Adrenal gland (tissue), 5 donors: ENCODE measurements around the gene DNASE1L2.
A peak's percentile ranks its signal among the peaks of the same experiment; 100 is the strongest.

Experiments
- POLR2A ChIP-seq, 2 donors: fragments of 450-650 bp; IDR thresholded peaks; one replicate each; pipeline ENCODE4 v1.6.1; 2017; ENCODE audit warnings: antibody characterized with exemption in 2 of 2, mild to moderate bottlenecking in 2 of 2, moderate library complexity in 1 of 2
- TF ChIP-seq, protein P1 (sequence below), 6 experiments: fragments of 450-650 bp in 4 of 6; fragments of 200-600 bp in 2 of 6; sonication (generic) in 1 of 6; IDR thresholded peaks; 1 replicate in 5 of 6; 2 replicates in 1 of 6; pipeline versions ENCODE4 v1.5.1 to v1.8.0; 2016 to 2021; ENCODE audit warnings: antibody characterized with exemption in 6 of 6, mild to moderate bottlenecking in 2 of 6, moderate library complexity in 1 of 6
- donor health status: DM: no; HTN: no; CAD: no.

DNA sequence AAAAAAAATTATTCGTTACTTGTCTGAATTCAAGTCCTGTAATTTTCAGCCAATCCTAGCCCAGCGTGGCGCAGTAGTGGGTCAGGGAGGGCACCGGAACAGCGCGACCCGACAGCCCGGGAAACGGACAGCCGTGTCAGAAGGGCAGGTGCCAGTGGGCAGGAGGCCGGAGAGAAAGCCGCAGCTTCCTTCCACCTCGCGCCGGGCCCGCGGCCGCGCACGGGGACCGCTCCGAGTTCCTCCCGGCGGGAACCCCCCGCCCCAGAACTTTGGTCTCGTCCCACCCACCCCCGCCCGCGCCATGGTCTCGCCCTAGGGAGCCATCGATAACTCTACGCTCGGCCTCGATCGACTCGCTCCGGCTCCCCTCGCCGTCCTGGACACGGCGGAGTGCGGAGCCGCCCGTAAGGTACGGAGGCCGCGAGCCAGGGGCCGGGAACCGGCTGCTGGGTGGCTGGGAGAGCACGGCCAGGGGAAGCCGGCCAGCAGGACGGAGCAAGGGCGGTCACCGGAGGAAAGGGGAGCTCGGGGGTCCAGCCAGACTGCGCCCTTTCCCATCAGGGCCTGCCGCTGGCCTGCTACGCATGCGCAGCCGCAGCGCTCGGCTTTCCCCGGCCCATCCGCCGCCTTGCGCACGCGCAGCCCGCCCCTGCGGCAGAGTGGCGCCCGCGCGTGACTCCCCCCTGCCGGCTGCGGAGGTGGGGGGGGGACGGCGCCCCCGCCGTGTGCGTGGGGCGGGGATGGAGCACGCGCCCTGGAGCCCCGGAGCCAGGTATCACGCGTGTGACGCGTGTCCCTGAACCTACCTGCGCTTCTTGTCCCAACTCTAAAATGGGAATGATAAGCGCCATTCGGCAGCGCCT is 30.9 kb upstream of the DNASE1L2 start, which contains the start of gene MLST8:
- TF ChIP-seq, protein P1, sequence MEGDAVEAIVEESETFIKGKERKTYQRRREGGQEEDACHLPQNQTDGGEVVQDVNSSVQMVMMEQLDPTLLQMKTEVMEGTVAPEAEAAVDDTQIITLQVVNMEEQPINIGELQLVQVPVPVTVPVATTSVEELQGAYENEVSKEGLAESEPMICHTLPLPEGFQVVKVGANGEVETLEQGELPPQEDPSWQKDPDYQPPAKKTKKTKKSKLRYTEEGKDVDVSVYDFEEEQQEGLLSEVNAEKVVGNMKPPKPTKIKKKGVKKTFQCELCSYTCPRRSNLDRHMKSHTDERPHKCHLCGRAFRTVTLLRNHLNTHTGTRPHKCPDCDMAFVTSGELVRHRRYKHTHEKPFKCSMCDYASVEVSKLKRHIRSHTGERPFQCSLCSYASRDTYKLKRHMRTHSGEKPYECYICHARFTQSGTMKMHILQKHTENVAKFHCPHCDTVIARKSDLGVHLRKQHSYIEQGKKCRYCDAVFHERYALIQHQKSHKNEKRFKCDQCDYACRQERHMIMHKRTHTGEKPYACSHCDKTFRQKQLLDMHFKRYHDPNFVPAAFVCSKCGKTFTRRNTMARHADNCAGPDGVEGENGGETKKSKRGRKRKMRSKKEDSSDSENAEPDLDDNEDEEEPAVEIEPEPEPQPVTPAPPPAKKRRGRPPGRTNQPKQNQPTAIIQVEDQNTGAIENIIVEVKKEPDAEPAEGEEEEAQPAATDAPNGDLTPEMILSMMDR (IDR thresholded peaks at IDR 0.05), result peak in 3 of 6 experiments; percentile 4 to 13 (median 13)
- TF ChIP-seq POLR2A (IDR thresholded peaks at IDR 0.05), result peak; percentile 83 to 89
